ENCODE measurements around the gene LRP1B. TPM values are rescaled to one million over a fixed set of nuclear protein-coding genes. Genes with fewer than 3 reads are reported as not detected.

The LRP1B gene
- total and polyA plus RNA-seq, 2 of the 8 experiments (the other 6 are each of a cell fraction or from before 2014, with no cell fraction given): 0.03 TPM; not detected in 1

DNA sequence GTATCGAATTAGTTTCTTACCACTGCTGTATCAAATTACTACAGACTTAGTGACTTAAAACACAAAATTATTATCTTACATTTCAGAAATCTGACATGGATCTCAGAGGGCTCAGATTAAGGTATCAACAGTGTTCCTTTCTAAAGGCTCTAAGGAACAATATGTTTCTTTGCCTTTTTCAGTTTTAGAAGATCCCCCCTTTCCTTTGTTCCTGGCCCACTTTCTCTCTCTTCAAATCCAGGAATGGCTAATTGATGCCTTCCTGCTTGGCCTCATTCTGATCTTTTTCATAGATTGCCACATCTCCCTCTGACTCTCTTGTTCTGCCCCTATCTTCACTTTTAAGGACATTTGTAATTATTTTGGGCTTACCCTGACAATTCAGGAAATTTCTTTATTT, 65.7 kb downstream of the LRP1B start:
- 0 out of 2 replicates have a peak overlapping the region, but pooled peaks have one; percentile 29 for H2AFZ ChIP-seq (ENCODE audit: low read length)
- H3K4me2 ChIP-seq (ENCODE audit: insufficient read depth in 1 of 2, low read depth in 2 of 2, low read length in 2 of 2): no peak overlapping the region
- H2AK5ac ChIP-seq (ENCODE audit: low read depth, low read length): no peak overlapping the region
- no peak overlapping the region for H3K56ac ChIP-seq (replicated peaks; ENCODE audit: insufficient read length, low read depth, low read length)
- ChIA-PET CTCF (ENCODE audit: partially characterized antibody) (no interaction called here), POLR2A (ENCODE audit: partially characterized antibody) (no interaction called here)
- no peak overlapping the region for H3K23ac ChIP-seq (ENCODE audit: insufficient read length)
- FAIRE-seq: no peak
- DNase-seq (ENCODE audit: low read depth in 1 of 2, low spot score in 2 of 2): no peak
- H4K5ac ChIP-seq (ENCODE audit: insufficient read length, low read depth, low read length): no peak overlapping the region
- H2BK5ac ChIP-seq (ENCODE audit: low read depth, low read length): no peak overlapping the region
- H3K36me3 ChIP-seq (ENCODE audit: control insufficient read depth in 2 of 4, insufficient read depth in 4 of 4, low read length in 3 of 4): no peaks in the 10 kb centered on the region
- no peak overlapping the region for H2BK12ac ChIP-seq (ENCODE audit: low read depth, low read length)
- H3K9ac ChIP-seq (replicated peaks in 1 of 4; ENCODE audit: extremely low read depth in 1 of 4, low read depth in 3 of 4, low read length in 3 of 4): no peak overlapping the region
- no peaks in the 10 kb centered on the region for H4K20me1 ChIP-seq (replicated peaks in 1 of 2; ENCODE audit: control insufficient read depth in 1 of 2, insufficient read depth in 2 of 2, low read length in 2 of 2)
- H3K9me3 ChIP-seq (ENCODE audit: insufficient read depth in 2 of 2, low read depth in 1 of 2, low read length in 1 of 2): no peaks in the 10 kb centered on the region
- no peak overlapping the region for H3K27ac ChIP-seq (ENCODE audit: low read depth, low read length)
- H2BK15ac ChIP-seq (ENCODE audit: low read length): no peak overlapping the region
- H3K79me2 ChIP-seq (ENCODE audit: control insufficient read depth in 1 of 2, insufficient read depth in 2 of 2, low read length in 2 of 2): no peaks in the 10 kb centered on the region
- no peak overlapping the region for H2BK20ac ChIP-seq (ENCODE audit: low read length)
- no peaks in the 10 kb centered on the region for H3K79me1 ChIP-seq (ENCODE audit: low read depth, low read length)
- H3K4me1 ChIP-seq (replicated peaks in 1 of 4; ENCODE audit: control insufficient read depth in 3 of 4, insufficient read depth in 4 of 4, low read length in 3 of 4): no peaks in the 10 kb centered on the region
- no peak overlapping the region for H3K4ac ChIP-seq (replicated peaks; ENCODE audit: insufficient read length, low read depth, low read length)
- H3K27me3 ChIP-seq (replicated peaks in 1 of 4; ENCODE audit: control insufficient read depth in 3 of 4, extremely low read depth in 1 of 4, insufficient read depth in 3 of 4, low read length in 3 of 4): no peaks in the 10 kb centered on the region
- H2BK120ac ChIP-seq (replicated peaks; ENCODE audit: low read depth, low read length): no peak overlapping the region
- WGBS, 2 experiments (ENCODE audit: extremely low coverage in 1 of 2, insufficient coverage in 1 of 2, insufficient read length in 1 of 2, insufficient replicate concordance in 2 of 2, low coverage in 1 of 2, low lambda C conversion rate in 2 of 2, missing lambda C conversion rate in 1 of 2): 97% methylated on average over 1 of the region's 1 CpG; no CpG with 5 or more reads in 1 of the 2 experiments
- H3K23me2 ChIP-seq (ENCODE audit: low read depth, low read length): no peaks in the 10 kb centered on the region
- H3K18ac ChIP-seq (ENCODE audit: extremely low read depth, low read length): no peak overlapping the region
- H4K91ac ChIP-seq (replicated peaks; ENCODE audit: insufficient read length, low read length): no peak overlapping the region
- no peak overlapping the region for H3K14ac ChIP-seq (ENCODE audit: insufficient read length)
- H3K4me3 ChIP-seq (ENCODE audit: extremely low read depth in 1 of 4, insufficient read depth in 2 of 4, low read depth in 3 of 4, low read length in 4 of 4): no peak overlapping the region
- no peak overlapping the region for H4K8ac ChIP-seq (ENCODE audit: extremely low read depth, insufficient read depth, low read length)
- TF ChIP-seq SIX5 (IDR thresholded peaks at IDR 0.05; ENCODE audit: low read depth, low read length) (no peak), RAD21 (IDR thresholded peaks at IDR 0.05 in 1 of 2, conservative IDR thresholded peaks at IDR 0.05 in 1 of 2; ENCODE audit: low read depth in 2 of 2, low read length in 2 of 2) (no peak)

Measured in H1 (cell line).